GM12891 (cell line): ENCODE measurements around the gene TOPBP1.
"Not testable (repeated sequence)": the region's sequence is repeated elsewhere in the genome, so short reads cannot be mapped to it uniquely, and the experiment has no call there.

Source experiments
- DNase-seq: peaks from one replicate; pipeline ENCODE4 v3.0.0; 2011; ENCODE audit warnings: low spot score; ENCODE audit not compliant: insufficient read length
- FAIRE-seq: peaks from 2 replicates; lab custom pipeline; 2011; peaks lifted over from hg19 to GRCh38; lab: Jason Lieb, UNC
- PAX5 ChIP-seq: IDR thresholded peaks from 2 replicates; pipeline ENCODE4 v1.6.1; 2011; ENCODE audit warnings: low read length, moderate library complexity, mild to moderate bottlenecking; ENCODE audit not compliant: insufficient read depth, severe bottlenecking
- POLR2A ChIP-seq: IDR thresholded peaks from 2 replicates; pipeline ENCODE4 v1.6.1; 2011; ENCODE audit warnings: low read depth, low read length, control low read depth
- POLR2AphosphoS5 ChIP-seq: IDR thresholded peaks from 2 replicates; pipeline ENCODE4 v1.6.1; 2011; ENCODE audit warnings: low read depth, low read length, control low read depth
- POU2F2 ChIP-seq: IDR thresholded peaks from 2 replicates; pipeline ENCODE4 v1.6.1; 2011; ENCODE audit warnings: low read depth, mild to moderate bottlenecking, control low read depth, low read length, moderate library complexity
- SPI1 ChIP-seq: IDR thresholded peaks from 2 replicates; pipeline ENCODE4 v1.6.1; 2011; ENCODE audit warnings: low read depth, low read length, control low read depth
- TAF1 ChIP-seq: IDR thresholded peaks from 2 replicates; pipeline ENCODE4 v1.6.1; 2011; ENCODE audit warnings: low read depth, low read length, control low read depth

Gene TOPBP1

DNA sequence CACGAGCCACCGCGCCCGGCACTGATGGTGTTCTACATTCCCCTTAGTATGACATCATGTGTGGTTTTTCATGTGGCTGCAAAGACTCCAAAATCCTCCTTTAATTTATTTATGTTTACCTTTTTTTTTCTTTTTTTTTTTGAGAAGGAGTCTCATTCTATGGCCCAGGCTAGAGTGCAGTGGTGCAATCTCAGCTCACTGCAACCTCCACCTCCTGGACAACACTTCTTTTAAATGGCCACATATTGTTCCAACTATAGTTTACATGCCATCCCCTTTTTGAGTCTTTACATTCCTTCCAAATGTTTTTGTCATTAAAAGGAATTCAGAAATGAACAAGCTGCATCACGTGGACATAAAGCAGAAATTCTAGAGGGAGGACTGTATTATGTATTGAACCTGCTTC is 98.6 kb downstream of the TOPBP1 start:
- DNase-seq (no peak), FAIRE-seq (no peak)
- TF ChIP-seq TAF1 (no peak), PAX5 (no peak), POU2F2 (no peak), POLR2A (no peak), SPI1 (no peak), POLR2AphosphoS5 (no peak)

DNA sequence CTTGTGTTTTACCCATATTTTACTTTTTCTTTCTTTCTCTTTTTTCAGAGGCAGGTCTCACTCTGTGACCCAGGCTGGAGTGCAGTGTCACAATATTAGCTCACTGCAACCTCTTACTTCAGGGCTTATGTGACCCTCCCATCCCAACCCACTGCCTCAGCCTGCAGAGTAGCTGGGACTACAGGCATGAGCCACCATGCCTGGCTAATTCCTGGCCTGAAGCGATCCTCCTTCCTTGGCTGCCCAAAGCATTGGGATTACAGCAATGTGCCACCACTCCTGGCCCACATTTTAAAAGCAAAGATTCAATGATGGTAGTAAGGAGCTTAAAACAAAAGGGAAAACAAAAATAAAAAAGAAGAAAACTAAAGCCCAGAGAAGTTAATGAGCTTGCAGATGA is 99.4 kb downstream of the TOPBP1 start:
- no peak for DNase-seq
- FAIRE-seq = peak; percentile 67
- no peak for TF ChIP-seq POLR2AphosphoS5
- TF ChIP-seq POLR2A = no peak
- no peak for TF ChIP-seq PAX5
- TF ChIP-seq TAF1 = no peak
- no peak for TF ChIP-seq POU2F2
- TF ChIP-seq SPI1 = no peak

GRCh38 chr3:133561679-133562078 is 100.1 kb downstream of the TOPBP1 start:
- no peak for FAIRE-seq
- TF ChIP-seq POLR2A (no peak), POU2F2 (no peak), PAX5 (no peak), POLR2AphosphoS5 (no peak)
- DNase-seq = no peak

GRCh38 chr3:133551589-133551988 is 110.2 kb downstream of the TOPBP1 start:
- FAIRE-seq, DNase-seq: not testable (repeated sequence)
